ENCODE results near the gene VILL.

GRCh38 chr3:37949866-37950265 lies 40.7 kb upstream of the VILL start:
- TF ChIP-seq CTCF (IDR thresholded peaks at IDR 0.05) (no peak), POLR2A (IDR thresholded peaks at IDR 0.05) (no peak)
